Mesenchymal stem cell (in vitro differentiated cells and primary cell): ENCODE measurements around the gene PSTPIP1.

Source experiments
- DNase-seq: peaks from one replicate; pipeline ENCODE4 v3.0.0-alpha.2; 2013
- H2AFZ ChIP-seq: one replicate; pipeline ENCODE4 v1.6.1; 2013; ENCODE audit warnings: low read depth, mild to moderate bottlenecking, control low read depth, inconsistent platforms, low read length, moderate library complexity
- H2AK5ac ChIP-seq: 2 replicates; pipeline ENCODE4 v1.6.1; 2013; ENCODE audit warnings: low read length, moderate library complexity, mild to moderate bottlenecking, inconsistent platforms; ENCODE audit not compliant: severe bottlenecking
- H2BK120ac ChIP-seq: one replicate; pipeline ENCODE4 v1.6.1; 2013; ENCODE audit warnings: low read depth, mild to moderate bottlenecking, inconsistent platforms, low read length, moderate library complexity
- H2BK12ac ChIP-seq, 2 experiments: one replicate each; pipeline ENCODE4 v1.6.1; 2013; ENCODE audit warnings: inconsistent platforms in 2 of 2, low read length in 2 of 2, mild to moderate bottlenecking in 2 of 2, moderate library complexity in 2 of 2, control low read depth in 1 of 2
- H2BK15ac ChIP-seq: one replicate; pipeline ENCODE4 v1.6.1; 2013; ENCODE audit warnings: mild to moderate bottlenecking, low read depth, inconsistent platforms; ENCODE audit not compliant: poor library complexity, severe bottlenecking
- H2BK5ac ChIP-seq: 2 replicates; pipeline ENCODE4 v1.6.1; 2013; ENCODE audit warnings: low read depth, mild to moderate bottlenecking, low read length, control low read depth, inconsistent platforms; ENCODE audit not compliant: poor library complexity, severe bottlenecking
- H3K14ac ChIP-seq, 2 experiments: one replicate each; pipeline ENCODE4 v1.6.1; 2013; ENCODE audit warnings: inconsistent platforms in 2 of 2, low read length in 2 of 2, control low read depth in 1 of 2, mild to moderate bottlenecking in 1 of 2, moderate library complexity in 1 of 2
- H3K18ac ChIP-seq, 2 experiments: one replicate each; pipeline ENCODE4 v1.6.1; 2013; ENCODE audit warnings: inconsistent platforms in 2 of 2, low read length in 2 of 2, control low read depth in 1 of 2, low read depth in 1 of 2, mild to moderate bottlenecking in 1 of 2
- H3K23ac ChIP-seq, 2 experiments: one replicate each; pipeline ENCODE4 v1.6.1; 2013; ENCODE audit warnings: inconsistent platforms in 2 of 2, low read length in 2 of 2, mild to moderate bottlenecking in 2 of 2, moderate library complexity in 2 of 2, control low read depth in 1 of 2
- H3K27ac ChIP-seq: 2 replicates; pipeline ENCODE4 v1.5.1; 2013; ENCODE audit warnings: mild to moderate bottlenecking, moderate library complexity, low read length, control low read depth, inconsistent platforms; ENCODE audit not compliant: poor library complexity, severe bottlenecking
- H3K27me3 ChIP-seq, 2 experiments: 2 replicates each; pipeline versions ENCODE4 v1.6.1 to v1.7.0; 2013; ENCODE audit warnings: low read length in 2 of 2, mild to moderate bottlenecking in 2 of 2, moderate library complexity in 2 of 2, control low read depth in 1 of 2, inconsistent platforms in 1 of 2; ENCODE audit not compliant: control insufficient read depth in 1 of 2, insufficient read depth in 1 of 2
- H3K36me3 ChIP-seq, 2 experiments: 2 replicates each; pipeline versions ENCODE4 v1.6.1 to v1.7.0; 2013; ENCODE audit warnings: low read length in 2 of 2, control low read depth in 1 of 2, inconsistent platforms in 1 of 2, low read depth in 1 of 2, mild to moderate bottlenecking in 1 of 2; ENCODE audit not compliant: insufficient read depth in 2 of 2, control insufficient read depth in 1 of 2
- H3K4ac ChIP-seq, 2 experiments: one replicate each; pipeline ENCODE4 v1.6.1; 2013; ENCODE audit warnings: inconsistent platforms in 2 of 2, low read length in 2 of 2, mild to moderate bottlenecking in 2 of 2, moderate library complexity in 2 of 2, control low read depth in 1 of 2, low read depth in 1 of 2
- H3K4me1 ChIP-seq: 2 replicates; pipeline ENCODE4 v1.6.1; 2013; ENCODE audit warnings: low read depth, low read length, control low read depth; ENCODE audit not compliant: control insufficient read depth, insufficient read depth
- H3K4me2 ChIP-seq: 2 replicates; pipeline ENCODE4 v1.6.1; 2013; ENCODE audit warnings: low read length, mild to moderate bottlenecking, inconsistent platforms; ENCODE audit not compliant: poor library complexity, severe bottlenecking
- H3K4me3 ChIP-seq, 2 experiments: 2 replicates each; pipeline versions ENCODE4 v1.5.1 to v1.7.0; 2013; ENCODE audit warnings: low read length in 2 of 2, mild to moderate bottlenecking in 2 of 2, control low read depth in 1 of 2, low read depth in 1 of 2; ENCODE audit not compliant: insufficient read depth in 1 of 2
- H3K79me1 ChIP-seq: replicated peaks from 2 replicates; pipeline ENCODE4 v1.6.1; 2013; ENCODE audit warnings: mild to moderate bottlenecking, control low read depth, low read length, inconsistent platforms; ENCODE audit not compliant: poor library complexity, severe bottlenecking
- H3K9ac ChIP-seq: 2 replicates; pipeline ENCODE4 v1.7.0; 2013; ENCODE audit warnings: mild to moderate bottlenecking, low read length, moderate library complexity
- H3K9me3 ChIP-seq: 2 replicates; pipeline ENCODE4 v1.7.0; 2013; ENCODE audit warnings: mild to moderate bottlenecking, low read length; ENCODE audit not compliant: control insufficient read depth
- H4K8ac ChIP-seq: one replicate; pipeline ENCODE4 v1.6.1; 2013; ENCODE audit warnings: inconsistent platforms, mild to moderate bottlenecking, low read length, moderate library complexity
- H4K91ac ChIP-seq: one replicate; pipeline ENCODE4 v1.6.1; 2013; ENCODE audit warnings: mild to moderate bottlenecking, low read length, inconsistent platforms
- WGBS: methylation state at CpG from one replicate; pipeline ENCODE4 v1.1.7; 2013; ENCODE audit warnings: mixed read lengths; 5-methylcytosine and 5-hydroxymethylcytosine counted together

The PSTPIP1 gene

DNA sequence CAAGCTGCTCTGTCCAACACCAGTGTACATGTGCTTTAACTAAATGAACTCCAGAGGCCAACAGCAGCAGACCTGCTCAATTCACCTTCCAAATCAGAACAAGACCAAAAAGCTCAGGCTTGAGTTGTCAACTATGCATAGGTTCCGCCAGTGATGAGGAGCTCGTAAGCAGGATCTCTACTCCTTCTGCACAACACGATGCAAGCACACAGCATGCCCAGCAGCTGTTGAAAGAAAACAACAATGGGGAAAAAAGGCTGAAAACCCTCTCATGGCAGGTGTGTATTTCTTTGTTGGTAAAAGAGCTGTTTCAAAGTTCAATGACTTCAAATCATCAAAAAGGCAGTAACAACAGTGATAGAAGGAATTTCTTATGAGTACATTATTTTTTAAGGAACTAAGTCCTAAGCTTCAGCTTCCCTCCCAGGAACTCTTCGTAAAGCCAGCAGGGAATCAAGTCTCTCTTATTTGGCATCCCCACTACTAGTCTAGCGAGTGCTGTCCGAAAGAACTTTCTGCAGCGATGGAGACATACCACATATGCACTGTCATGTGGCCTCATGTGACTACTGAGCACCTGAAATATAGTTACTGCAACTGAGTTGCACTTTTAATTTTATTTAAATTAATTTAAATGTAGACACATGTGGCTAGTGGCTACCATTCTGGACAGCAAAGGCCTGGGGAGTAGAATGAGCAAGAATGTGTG is 51.9 kb downstream of the PSTPIP1 start:
- Histone ChIP-seq H3K36me3 (peaks cover 37 to 89% of the 10 kb centered on the region in 2 experiments), H4K8ac (no peak overlapping the region), H2AK5ac (no peak overlapping the region), H3K18ac (no peak overlapping the region), H4K91ac (no peak overlapping the region), H3K23ac (no peak overlapping the region), H3K9me3 (no peaks in the 10 kb centered on the region), H3K27ac (no peak overlapping the region), H3K4ac (no peak overlapping the region), H3K79me1 (peaks cover 42% of the 10 kb centered on the region), H3K4me2 (no peak overlapping the region), H2BK15ac (no peak overlapping the region), H2BK120ac (no peak overlapping the region), H3K9ac (no peak overlapping the region), H3K4me1 (no peaks in the 10 kb centered on the region), H3K4me3 (no peak overlapping the region), H2BK12ac (no peak overlapping the region), H3K27me3 (no peaks in the 10 kb centered on the region), H3K14ac (no peak overlapping the region), H2AFZ (no peak overlapping the region), H2BK5ac (no peak overlapping the region)
- DNase-seq, result no peak
- over 99% methylated on average over 6 of the region's 7 CpGs for WGBS

DNA sequence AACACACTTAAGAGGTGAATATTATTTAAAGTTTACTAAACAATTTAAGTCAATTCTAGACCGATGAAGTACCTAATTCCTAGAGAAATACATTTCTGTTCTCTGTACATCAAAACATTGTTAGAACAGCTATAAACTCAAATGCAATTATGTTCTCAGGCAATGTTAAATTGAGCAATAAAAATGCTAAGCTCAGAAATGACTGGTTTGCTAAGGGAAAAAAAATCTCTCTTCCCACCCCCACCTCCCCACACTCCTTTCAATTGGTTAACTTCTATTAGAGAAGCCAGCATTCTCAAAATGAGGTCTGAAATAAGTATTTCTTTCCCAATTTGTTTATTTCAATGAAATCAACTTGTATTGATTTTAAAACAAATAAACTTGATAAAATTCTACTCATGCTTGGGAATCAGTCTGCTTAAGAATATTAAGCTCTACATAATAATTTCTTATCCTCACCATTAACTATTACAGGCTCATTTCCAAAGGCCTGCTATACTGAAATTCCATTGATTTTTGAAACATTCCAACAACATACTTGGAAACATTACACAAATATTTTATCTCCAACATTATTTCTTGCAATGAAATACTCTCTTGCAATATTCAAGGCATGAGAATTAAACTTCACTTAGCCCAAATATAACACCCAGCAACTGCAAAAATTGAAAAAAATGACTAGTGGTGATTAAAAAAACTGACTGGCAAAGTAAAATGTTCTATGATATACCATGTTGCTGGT is 53.4 kb downstream of the PSTPIP1 start:
- WGBS, result no CpG with 5 or more reads among the region's 1 CpG
- H3K14ac ChIP-seq, result no peak overlapping the region
- no peak overlapping the region for H3K4me2 ChIP-seq
- H4K91ac ChIP-seq, result no peak overlapping the region
- no peak overlapping the region for H2BK12ac ChIP-seq
- H4K8ac ChIP-seq, result no peak overlapping the region
- no peak overlapping the region for H2AFZ ChIP-seq
- no peak overlapping the region for H2BK15ac ChIP-seq
- H2AK5ac ChIP-seq, result no peak overlapping the region
- H2BK120ac ChIP-seq, result no peak overlapping the region
- no peak overlapping the region for H3K27ac ChIP-seq
- no peaks in the 10 kb centered on the region for H3K4me1 ChIP-seq
- H3K27me3 ChIP-seq, result no peaks in the 10 kb centered on the region
- no peak overlapping the region for H2BK5ac ChIP-seq
- no peak overlapping the region for H3K18ac ChIP-seq
- no peak overlapping the region for H3K9ac ChIP-seq
- H3K4me3 ChIP-seq, result no peak overlapping the region
- H3K4ac ChIP-seq, result no peak overlapping the region
- peaks cover 36 to 88% of the 10 kb centered on the region in 2 experiments for H3K36me3 ChIP-seq
- no peak overlapping the region for H3K23ac ChIP-seq
- H3K9me3 ChIP-seq, result no peaks in the 10 kb centered on the region
- H3K79me1 ChIP-seq, result peaks cover 45% of the 10 kb centered on the region
- DNase-seq, result no peak

DNA sequence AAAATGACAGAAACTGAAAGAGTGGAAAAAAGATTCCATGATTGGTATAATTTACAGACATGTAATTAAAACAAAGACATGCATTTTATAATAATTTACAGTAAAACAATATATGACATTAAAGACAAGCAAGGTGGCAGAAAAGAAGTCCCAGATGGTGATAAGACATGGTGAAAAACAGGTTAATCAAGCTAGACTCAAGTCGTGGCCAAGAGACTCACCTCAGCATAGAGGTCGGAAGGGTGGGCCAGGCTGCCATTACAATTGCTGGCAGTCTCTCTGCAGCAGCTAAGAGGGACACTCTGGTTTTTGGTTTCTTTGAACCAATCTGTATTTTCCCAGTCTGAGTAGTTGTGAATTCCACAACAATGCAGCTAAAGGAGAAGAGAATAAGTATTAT is 57.6 kb downstream of the PSTPIP1 start:
- peaks cover under 1% of the 10 kb centered on the region for H3K4me1 ChIP-seq
- H3K9me3 ChIP-seq, result no peaks in the 10 kb centered on the region
- H2AFZ ChIP-seq, result no peak overlapping the region
- H2BK12ac ChIP-seq, result no peak overlapping the region
- H4K91ac ChIP-seq, result no peak overlapping the region
- no peak overlapping the region for H4K8ac ChIP-seq
- H3K27ac ChIP-seq, result no peak overlapping the region
- H3K14ac ChIP-seq, result no peak overlapping the region
- peaks cover 7 to 74% of the 10 kb centered on the region in 2 experiments for H3K36me3 ChIP-seq
- H3K4me3 ChIP-seq, result no peak overlapping the region
- 84% methylated on average over 2 of the region's 2 CpGs for WGBS
- H2AK5ac ChIP-seq, result no peak overlapping the region
- no peak overlapping the region for H2BK120ac ChIP-seq
- H2BK5ac ChIP-seq, result no peak overlapping the region
- no peak overlapping the region for H3K9ac ChIP-seq
- no peak overlapping the region for H2BK15ac ChIP-seq
- no peak overlapping the region for H3K18ac ChIP-seq
- H3K79me1 ChIP-seq, result peaks cover 31% of the 10 kb centered on the region
- H3K27me3 ChIP-seq, result no peaks in the 10 kb centered on the region
- H3K23ac ChIP-seq, result no peak overlapping the region
- no peak overlapping the region for H3K4me2 ChIP-seq
- no peak overlapping the region for H3K4ac ChIP-seq
- DNase-seq, result no peak

DNA sequence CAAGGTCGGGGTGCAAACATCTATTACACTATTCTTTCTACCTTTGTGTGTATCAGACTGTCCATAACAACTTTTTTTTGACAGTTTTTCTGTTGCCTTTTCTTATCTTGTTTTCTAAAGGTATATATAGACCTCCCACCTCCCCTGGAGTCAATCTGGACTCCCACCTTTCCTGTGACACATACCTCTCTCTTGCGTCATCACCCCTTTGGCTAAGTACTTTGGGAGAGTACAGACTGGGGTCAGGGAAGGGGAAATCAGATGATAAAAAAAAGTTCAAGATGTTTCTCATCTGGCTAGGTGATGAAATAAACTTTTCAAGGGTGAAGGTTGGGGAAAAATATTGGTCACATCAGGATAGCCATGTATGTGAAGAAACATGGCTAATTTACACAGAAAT is 58.8 kb downstream of the PSTPIP1 start:
- no peak overlapping the region for H4K8ac ChIP-seq
- no peak overlapping the region for H3K4ac ChIP-seq
- H3K14ac ChIP-seq, result no peak overlapping the region
- H3K18ac ChIP-seq, result no peak overlapping the region
- peaks cover 36% of the 10 kb centered on the region for H3K79me1 ChIP-seq
- no peak overlapping the region for H3K27ac ChIP-seq
- H3K4me3 ChIP-seq, result no peak overlapping the region
- H3K4me1 ChIP-seq, result peaks cover 1% of the 10 kb centered on the region
- H2AFZ ChIP-seq, result no peak overlapping the region
- no peak for DNase-seq
- H2BK5ac ChIP-seq, result no peak overlapping the region
- H3K27me3 ChIP-seq, result no peaks in the 10 kb centered on the region
- no peak overlapping the region for H3K23ac ChIP-seq
- no peak overlapping the region for H4K91ac ChIP-seq
- H2BK12ac ChIP-seq, result no peak overlapping the region
- H2AK5ac ChIP-seq, result no peak overlapping the region
- no peak overlapping the region for H2BK120ac ChIP-seq
- H3K36me3 ChIP-seq, result peaks cover 7 to 71% of the 10 kb centered on the region in 2 experiments
- H3K9ac ChIP-seq, result no peak overlapping the region
- WGBS, result 100% methylated on average over 1 of the region's 2 CpGs
- H3K9me3 ChIP-seq, result no peaks in the 10 kb centered on the region
- H3K4me2 ChIP-seq, result no peak overlapping the region
- H2BK15ac ChIP-seq, result no peak overlapping the region
